ENCODE results near the gene ELAVL2.
A peak's percentile ranks its signal among the peaks of the same experiment; 100 is the strongest.
"Not testable (repeated sequence)": the region's sequence is repeated elsewhere in the genome, so short reads cannot be mapped to it uniquely, and the experiment has no call there.

The ELAVL2 gene

GRCh38 chr9:23730364-23730763 lies 95.7 kb downstream of the ELAVL2 start:
- DNase-seq (ENCODE audit: low read depth, low spot score): no peak
- no peak overlapping the region for H3K27ac ChIP-seq

- no peak overlapping the region for H3K27ac ChIP-seq
- DNase-seq (ENCODE audit: low read depth, low spot score): no peak
Measured at GRCh38 chr9:23728736-23729135, 97.3 kb downstream of the ELAVL2 start.

GRCh38 chr9:23725279-23725946 lies 100.6 kb downstream of the ELAVL2 start:
- DNase-seq (ENCODE audit: low read depth, low spot score): no peak
- H3K27ac ChIP-seq: no peak overlapping the region

GRCh38 chr9:23723672-23724071 lies 102.4 kb downstream of the ELAVL2 start:
- no peak overlapping the region for H3K27ac ChIP-seq
- no peak for DNase-seq (ENCODE audit: low read depth, low spot score)

GRCh38 chr9:23723048-23723447 lies 103.0 kb downstream of the ELAVL2 start:
- DNase-seq (ENCODE audit: low read depth, low spot score); H3K27ac ChIP-seq: not testable (repeated sequence)

GRCh38 chr9:23721466-23721865 lies 104.6 kb downstream of the ELAVL2 start:
- no peak overlapping the region for H3K27ac ChIP-seq

GRCh38 chr9:23717505-23717904 lies 108.5 kb downstream of the ELAVL2 start:
- no peak overlapping the region for H3K27ac ChIP-seq
- DNase-seq (ENCODE audit: low read depth, low spot score): no peak

More at GRCh38 chr9:23721466-23721865, 104.6 kb downstream of the ELAVL2 start:
- no peak for DNase-seq (ENCODE audit: low read depth, low spot score)

GRCh38 chr9:23707249-23707648 lies 118.8 kb downstream of the ELAVL2 start:
- DNase-seq (ENCODE audit: low read depth, low spot score): no peak
- no peak overlapping the region for H3K27ac ChIP-seq

- H3K27ac ChIP-seq: no peak overlapping the region
- no peak for DNase-seq (ENCODE audit: low read depth, low spot score)
Measured at GRCh38 chr9:23702311-23702922, 123.6 kb downstream of the ELAVL2 start.

- no peak for DNase-seq (ENCODE audit: low read depth, low spot score)
- no peak overlapping the region for H3K27ac ChIP-seq
Measured at GRCh38 chr9:23701291-23701690, 124.7 kb downstream of the ELAVL2 start.

- H3K27ac ChIP-seq: no peak overlapping the region
- DNase-seq (ENCODE audit: low read depth, low spot score): no peak
Measured at GRCh38 chr9:23700359-23700758, 125.7 kb downstream of the ELAVL2 start.

GRCh38 chr9:23698161-23698560 lies 127.9 kb downstream of the ELAVL2 start:
- no peak overlapping the region for H3K27ac ChIP-seq
- DNase-seq (ENCODE audit: low read depth, low spot score): no peak

- peak overlapping the region; percentile 4 for H3K27ac ChIP-seq
- DNase-seq (ENCODE audit: low read depth, low spot score): peak; percentile 33
Measured at GRCh38 chr9:23695572-23695971, 130.5 kb downstream of the ELAVL2 start.

- no peak overlapping the region for H3K27ac ChIP-seq
- DNase-seq (ENCODE audit: low read depth, low spot score): no peak
Measured at GRCh38 chr9:23693374-23693773, 132.7 kb downstream of the ELAVL2 start.

GRCh38 chr9:23686896-23687295 lies 139.1 kb downstream of the ELAVL2 start:
- no peak for DNase-seq (ENCODE audit: low read depth, low spot score)
- peak overlapping the region; percentile 41 for H3K27ac ChIP-seq

- DNase-seq (ENCODE audit: low read depth, low spot score): peak; percentile 48
- peak overlapping the region; percentile 41 for H3K27ac ChIP-seq
Measured at GRCh38 chr9:23686257-23686656, 139.8 kb downstream of the ELAVL2 start.

GRCh38 chr9:23683611-23684061 lies 142.4 kb downstream of the ELAVL2 start:
- DNase-seq (ENCODE audit: low read depth, low spot score): no peak
- no peak overlapping the region for H3K27ac ChIP-seq

- no peak for DNase-seq (ENCODE audit: low read depth, low spot score)
- peak overlapping the region; percentile 48 for H3K27ac ChIP-seq
Measured at GRCh38 chr9:23682891-23683431, 143.1 kb downstream of the ELAVL2 start.

- H3K27ac ChIP-seq: peak overlapping the region; percentile 48
- DNase-seq (ENCODE audit: low read depth, low spot score): no peak
Measured at GRCh38 chr9:23682352-23682751, 143.7 kb downstream of the ELAVL2 start.

- no peak overlapping the region for H3K27ac ChIP-seq
- no peak for DNase-seq (ENCODE audit: low read depth, low spot score)
Measured at GRCh38 chr9:23677446-23677845, 148.6 kb downstream of the ELAVL2 start.

GRCh38 chr9:23674016-23674585 lies 151.9 kb downstream of the ELAVL2 start:
- no peak for DNase-seq (ENCODE audit: low read depth, low spot score)
- no peak overlapping the region for H3K27ac ChIP-seq

Measured in epithelial cell of prostate (primary cell).